OCI-LY1 (cell line): ENCODE data around the gene RGS7.

Experiments used
- EZH2 ChIP-seq: fragments of 200-600 bp; sonication (generic), shearing (Covaris generic); IDR thresholded peaks from 2 replicates; pipeline ENCODE4 v1.8.0; 2017; ENCODE audit warnings: borderline replicate concordance, mixed run types, mild to moderate bottlenecking, antibody characterized with exemption, low read length, moderate library complexity, mixed read lengths
- TF ChIP-seq, protein P1 (sequence below): fragments of 200-600 bp; sonication (generic), shearing (Covaris generic); IDR thresholded peaks from 2 replicates; pipeline ENCODE4 v1.5.1; 2017; ENCODE audit warnings: mild to moderate bottlenecking, antibody characterized with exemption, low read length, moderate library complexity, mixed read lengths

DNA sequence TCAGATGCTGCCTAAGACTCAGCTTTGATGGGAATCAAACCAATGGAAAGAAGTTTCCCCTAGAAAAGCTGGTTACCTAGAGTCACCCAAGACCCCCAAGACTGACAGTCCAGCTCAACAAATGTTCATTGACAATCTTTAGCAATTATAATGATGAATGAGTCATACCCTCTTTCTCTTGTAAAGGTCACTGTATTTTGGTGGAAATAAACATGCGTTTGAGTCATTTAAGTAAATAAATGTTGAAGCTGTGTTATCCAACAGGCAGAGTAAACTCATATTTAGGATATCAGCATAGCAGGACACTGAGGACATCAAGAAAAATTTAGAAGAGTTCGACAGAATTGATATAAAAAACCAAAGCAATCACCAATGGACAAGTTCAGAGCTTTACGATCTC, 295.9 kb downstream of the RGS7 start:
- TF ChIP-seq, protein P1, sequence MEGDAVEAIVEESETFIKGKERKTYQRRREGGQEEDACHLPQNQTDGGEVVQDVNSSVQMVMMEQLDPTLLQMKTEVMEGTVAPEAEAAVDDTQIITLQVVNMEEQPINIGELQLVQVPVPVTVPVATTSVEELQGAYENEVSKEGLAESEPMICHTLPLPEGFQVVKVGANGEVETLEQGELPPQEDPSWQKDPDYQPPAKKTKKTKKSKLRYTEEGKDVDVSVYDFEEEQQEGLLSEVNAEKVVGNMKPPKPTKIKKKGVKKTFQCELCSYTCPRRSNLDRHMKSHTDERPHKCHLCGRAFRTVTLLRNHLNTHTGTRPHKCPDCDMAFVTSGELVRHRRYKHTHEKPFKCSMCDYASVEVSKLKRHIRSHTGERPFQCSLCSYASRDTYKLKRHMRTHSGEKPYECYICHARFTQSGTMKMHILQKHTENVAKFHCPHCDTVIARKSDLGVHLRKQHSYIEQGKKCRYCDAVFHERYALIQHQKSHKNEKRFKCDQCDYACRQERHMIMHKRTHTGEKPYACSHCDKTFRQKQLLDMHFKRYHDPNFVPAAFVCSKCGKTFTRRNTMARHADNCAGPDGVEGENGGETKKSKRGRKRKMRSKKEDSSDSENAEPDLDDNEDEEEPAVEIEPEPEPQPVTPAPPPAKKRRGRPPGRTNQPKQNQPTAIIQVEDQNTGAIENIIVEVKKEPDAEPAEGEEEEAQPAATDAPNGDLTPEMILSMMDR = no peak
- no peak for TF ChIP-seq EZH2
